Stimulated activated memory B cell treated with anti-CD40 and anti-IgM and Interleukin-4, amounts not matched to agents 10 μg/mL and 1 μg/mL and 100 μg/mL, for 72 hours (primary cell): ENCODE measurements around the gene RNF39.
"Not testable (repeated sequence)": the region's sequence is repeated elsewhere in the genome, so short reads cannot be mapped to it uniquely, and the experiment has no call there.

Source experiments
- ATAC-seq: fragments of 150-1000 bp; cut with Tn5 transposase; 2 replicates; pipeline ENCODE4 v1.10.0; 2021
- H3K27ac Mint-ChIP-seq: one replicate; pipeline ENCODE4 v1.8.0; 2022; ENCODE audit warnings: mild to moderate bottlenecking, mixed read lengths
- H3K27me3 Mint-ChIP-seq: one replicate; pipeline ENCODE4 v1.8.0; 2022; ENCODE audit warnings: mixed read lengths
- H3K36me3 Mint-ChIP-seq: one replicate; pipeline ENCODE4 v1.8.0; 2022; ENCODE audit warnings: mixed read lengths
- H3K4me1 Mint-ChIP-seq: one replicate; pipeline ENCODE4 v1.8.0; 2022; ENCODE audit warnings: mixed read lengths
- H3K4me3 Mint-ChIP-seq: one replicate; pipeline ENCODE4 v1.8.0; 2022; ENCODE audit warnings: mild to moderate bottlenecking, moderate library complexity, mixed read lengths
- H3K9me3 Mint-ChIP-seq: one replicate; pipeline ENCODE4 v1.8.0; 2022; ENCODE audit warnings: mixed read lengths

The RNF39 gene

DNA sequence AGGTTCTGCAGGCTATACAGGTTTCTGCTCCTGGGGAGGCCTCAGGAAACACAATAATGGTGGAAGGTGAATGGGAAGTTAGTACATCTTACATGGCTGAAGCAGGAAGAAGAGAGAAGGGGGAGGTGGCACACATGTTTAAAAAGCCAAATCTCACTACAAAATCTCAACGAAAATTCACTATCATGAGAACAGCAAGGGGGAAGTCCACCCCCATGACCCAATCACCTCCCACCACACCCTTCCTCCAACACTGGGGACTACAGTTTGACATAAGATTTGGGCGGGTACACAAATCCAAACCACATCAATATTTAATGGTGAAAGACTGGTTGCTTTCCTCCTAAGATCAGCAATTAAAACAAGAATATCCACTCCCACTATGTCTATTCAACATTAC is 28.3 kb downstream of the RNF39 start:
- no peak overlapping the region for H3K27ac Mint-ChIP-seq
- peaks cover 22% of the 10 kb centered on the region for H3K4me1 Mint-ChIP-seq
- H3K36me3 Mint-ChIP-seq = peaks cover 16% of the 10 kb centered on the region
- H3K4me3 Mint-ChIP-seq = no peak overlapping the region
- no peak for ATAC-seq
- H3K27me3 Mint-ChIP-seq = no peaks in the 10 kb centered on the region
- no peaks in the 10 kb centered on the region for H3K9me3 Mint-ChIP-seq

DNA sequence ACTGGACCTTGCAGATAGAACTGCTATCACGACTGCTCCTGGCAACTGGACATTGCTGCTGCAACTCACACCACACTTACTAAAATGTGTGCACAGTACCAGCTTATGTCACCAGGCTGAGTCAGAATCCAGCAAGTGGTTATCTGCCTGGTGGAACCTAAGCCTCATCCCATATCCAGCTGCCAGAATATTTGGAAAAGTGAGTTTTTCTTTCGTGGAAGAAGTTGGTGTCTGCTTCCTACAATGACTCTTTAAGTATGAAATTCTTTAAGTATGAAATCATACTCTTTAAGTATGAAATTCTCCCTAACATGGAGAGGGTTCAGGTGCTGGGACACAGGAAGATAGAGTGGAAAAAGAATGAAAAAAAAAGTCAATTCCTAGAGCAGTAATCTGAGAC is 30.9 kb downstream of the RNF39 start:
- Mint-ChIP-seq H3K27me3 (no peaks in the 10 kb centered on the region), H3K4me1 (peaks cover 22% of the 10 kb centered on the region), H3K4me3 (no peak overlapping the region), H3K36me3 (peaks cover 20% of the 10 kb centered on the region), H3K27ac (no peak overlapping the region), H3K9me3 (no peaks in the 10 kb centered on the region)
- ATAC-seq = no peak

DNA sequence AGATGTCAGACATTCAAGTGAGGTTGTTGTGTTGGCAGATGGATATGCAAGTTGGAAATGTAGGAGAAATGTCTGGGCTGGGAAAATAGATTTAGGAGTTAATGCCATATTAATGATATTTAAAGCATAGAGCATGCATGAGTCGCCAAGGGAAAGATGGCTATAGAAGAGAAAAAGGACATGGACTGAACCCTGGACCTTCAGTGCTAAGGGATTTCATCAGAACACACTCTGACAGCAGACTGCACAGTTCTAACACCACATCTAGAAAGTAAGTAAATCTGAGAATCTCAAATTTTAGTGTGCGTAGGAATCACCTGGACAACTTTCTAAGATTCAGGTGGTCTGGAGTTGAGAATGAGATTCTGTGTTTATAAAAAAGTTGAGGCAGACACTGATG is 31.8 kb downstream of the RNF39 start:
- H3K4me3 Mint-ChIP-seq = no peak overlapping the region
- H3K27me3 Mint-ChIP-seq = no peaks in the 10 kb centered on the region
- H3K4me1 Mint-ChIP-seq = peaks cover 22% of the 10 kb centered on the region
- ATAC-seq = no peak
- peak overlapping the region; percentile 5 for H3K27ac Mint-ChIP-seq
- H3K9me3 Mint-ChIP-seq = no peaks in the 10 kb centered on the region
- peaks cover 20% of the 10 kb centered on the region for H3K36me3 Mint-ChIP-seq

DNA sequence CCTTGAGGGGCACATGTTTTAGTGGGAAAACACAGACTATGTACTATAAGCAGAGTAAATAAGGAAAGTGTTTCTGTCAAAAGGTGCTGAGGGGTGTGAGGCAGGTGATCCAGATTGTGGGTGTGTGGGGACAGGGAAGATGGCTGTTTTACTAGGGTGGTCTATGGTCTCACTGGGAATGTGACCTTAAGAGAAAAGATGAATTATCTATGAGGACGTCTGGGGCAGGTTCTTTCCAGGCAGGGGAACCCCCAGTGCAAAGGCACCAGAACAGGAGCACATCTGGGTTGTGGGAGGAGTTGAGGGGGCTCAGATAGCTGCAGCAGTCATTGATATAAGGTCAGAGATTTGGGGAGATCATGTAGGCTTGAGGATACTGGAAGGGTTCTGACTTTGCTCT is 32.7 kb downstream of the RNF39 start:
- Mint-ChIP-seq H3K27me3 (no peaks in the 10 kb centered on the region), H3K27ac (peak overlapping the region; percentile 5), H3K4me1 (peaks cover 22% of the 10 kb centered on the region), H3K4me3 (no peak overlapping the region), H3K9me3 (no peaks in the 10 kb centered on the region), H3K36me3 (peaks cover 20% of the 10 kb centered on the region)
- ATAC-seq = no peak

DNA sequence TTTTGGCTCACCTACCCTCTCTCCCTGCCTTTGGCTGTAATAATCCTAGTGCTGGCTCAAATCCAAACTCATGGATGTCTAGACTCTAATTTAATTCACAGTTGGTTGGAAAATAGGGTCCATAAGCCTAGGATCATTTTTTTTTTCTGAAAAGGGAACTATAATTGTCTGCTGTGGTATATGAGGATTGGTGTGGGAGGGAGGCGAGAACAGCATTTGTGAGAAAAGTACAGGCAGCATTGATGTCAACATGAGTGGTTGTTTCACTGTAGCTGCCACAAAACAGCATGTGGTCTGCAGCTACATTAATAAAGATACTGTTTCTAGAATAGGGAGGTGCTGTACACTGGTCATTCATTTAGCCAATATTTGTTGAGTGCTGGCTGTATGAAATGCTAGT is 33.1 kb downstream of the RNF39 start:
- H3K27me3 Mint-ChIP-seq = no peaks in the 10 kb centered on the region
- H3K4me3 Mint-ChIP-seq = no peak overlapping the region
- H3K27ac Mint-ChIP-seq = peak overlapping the region; percentile 5
- ATAC-seq = peak; percentile 50
- H3K36me3 Mint-ChIP-seq = peaks cover 20% of the 10 kb centered on the region
- H3K4me1 Mint-ChIP-seq = peaks cover 22% of the 10 kb centered on the region
- no peaks in the 10 kb centered on the region for H3K9me3 Mint-ChIP-seq

DNA sequence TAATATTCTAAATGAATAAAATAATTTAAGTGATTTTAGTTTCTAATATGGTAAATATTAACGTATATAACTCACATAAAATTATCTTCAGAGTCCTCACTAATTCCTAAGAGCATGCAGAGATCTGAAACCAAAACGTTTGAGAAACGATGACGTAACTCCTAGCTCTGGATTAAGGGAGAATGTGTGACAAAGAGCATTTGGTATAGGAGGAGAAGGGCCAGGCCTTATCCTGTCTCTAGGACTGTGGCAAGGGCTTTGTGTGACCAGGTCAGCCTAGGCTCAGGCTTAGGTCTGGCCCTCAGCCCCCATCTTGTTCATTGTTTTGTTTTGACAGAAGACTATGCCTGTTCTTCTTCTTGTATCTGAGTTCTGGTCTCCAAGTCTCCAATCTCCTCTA is 33.7 kb downstream of the RNF39 start:
- Mint-ChIP-seq H3K4me3 (no peak overlapping the region), H3K27ac (no peak overlapping the region), H3K9me3 (no peaks in the 10 kb centered on the region), H3K27me3 (no peaks in the 10 kb centered on the region), H3K36me3 (peaks cover 20% of the 10 kb centered on the region), H3K4me1 (peaks cover 22% of the 10 kb centered on the region)
- no peak for ATAC-seq

DNA sequence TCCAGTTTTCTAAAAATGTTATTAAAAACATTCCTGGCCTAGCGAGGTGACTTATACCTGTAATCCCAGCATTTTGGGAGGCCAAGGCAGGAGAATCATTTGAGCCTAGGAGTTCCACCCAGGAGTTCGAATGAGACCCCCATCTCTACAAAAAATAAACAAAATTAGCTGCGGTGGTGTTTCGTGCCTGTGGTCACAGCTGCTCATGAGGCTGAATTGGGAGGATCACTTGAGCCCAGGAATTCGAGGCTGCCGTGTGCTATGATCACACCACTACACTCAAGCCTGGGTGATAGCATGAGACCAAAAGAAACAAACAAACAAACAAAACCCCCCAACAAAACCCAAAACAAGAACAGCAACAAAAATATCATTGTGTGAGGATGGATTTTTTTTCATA is 34.3 kb downstream of the RNF39 start:
- Mint-ChIP-seq H3K4me1 (peaks cover 22% of the 10 kb centered on the region), H3K27me3 (no peaks in the 10 kb centered on the region), H3K27ac (no peak overlapping the region), H3K4me3 (no peak overlapping the region), H3K36me3 (peaks cover 20% of the 10 kb centered on the region), H3K9me3 (no peaks in the 10 kb centered on the region)
- ATAC-seq = no peak

DNA sequence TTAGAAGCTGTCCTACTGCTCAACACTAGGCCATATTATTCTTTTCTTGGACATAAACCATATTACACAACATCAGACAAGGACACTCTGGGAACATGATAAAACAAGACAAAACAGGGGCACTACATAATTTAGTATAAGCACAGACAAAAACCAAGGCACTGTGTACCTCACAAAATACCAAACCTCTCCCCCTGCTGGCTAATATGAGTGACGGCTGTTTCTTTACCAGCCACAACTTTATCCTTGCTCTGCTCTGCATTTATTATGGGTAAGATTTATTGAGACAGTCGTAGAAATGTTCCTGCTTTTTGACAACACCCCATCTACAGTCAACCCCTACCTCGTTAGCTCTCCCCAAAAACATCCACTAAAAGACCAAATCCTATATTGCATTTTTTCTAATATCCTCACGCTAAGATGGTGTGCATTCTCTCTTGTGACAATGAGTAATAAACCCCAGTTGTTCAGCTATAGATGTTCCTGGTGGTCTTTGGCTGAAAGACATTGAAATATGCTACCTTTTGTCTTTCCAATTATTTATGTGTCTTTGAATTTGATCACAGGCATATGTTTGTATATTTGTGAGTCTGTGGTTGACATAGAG is 38.3 kb downstream of the RNF39 start:
- Mint-ChIP-seq H3K4me3 (no peak overlapping the region), H3K36me3 (peaks cover 30% of the 10 kb centered on the region), H3K9me3 (no peaks in the 10 kb centered on the region), H3K4me1 (peaks cover under 1% of the 10 kb centered on the region), H3K27ac (no peak overlapping the region), H3K27me3 (no peaks in the 10 kb centered on the region)
- no peak for ATAC-seq

DNA sequence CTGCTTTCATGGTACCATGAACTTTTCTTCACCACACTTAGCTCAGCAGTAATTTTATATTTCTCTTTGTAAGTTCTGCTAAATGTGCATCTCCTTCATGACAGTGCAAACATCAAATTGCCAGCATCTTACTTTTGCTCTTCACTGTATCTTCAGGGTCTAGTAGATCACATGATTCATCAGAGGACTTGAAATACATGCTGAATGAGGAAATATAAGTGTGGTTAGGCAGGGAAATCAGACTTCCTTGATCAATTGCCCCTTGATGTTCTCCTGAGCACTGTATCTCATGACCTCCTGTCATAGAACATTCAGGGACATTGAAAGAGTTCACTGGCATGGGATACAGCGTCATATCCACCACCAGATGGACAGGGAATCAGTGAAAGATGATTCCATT is 39.8 kb downstream of the RNF39 start:
- H3K27me3 Mint-ChIP-seq = no peaks in the 10 kb centered on the region
- no peak overlapping the region for H3K27ac Mint-ChIP-seq
- H3K36me3 Mint-ChIP-seq = peaks cover 26% of the 10 kb centered on the region
- no peak for ATAC-seq
- no peaks in the 10 kb centered on the region for H3K4me1 Mint-ChIP-seq
- H3K9me3 Mint-ChIP-seq = no peaks in the 10 kb centered on the region
- no peak overlapping the region for H3K4me3 Mint-ChIP-seq

DNA sequence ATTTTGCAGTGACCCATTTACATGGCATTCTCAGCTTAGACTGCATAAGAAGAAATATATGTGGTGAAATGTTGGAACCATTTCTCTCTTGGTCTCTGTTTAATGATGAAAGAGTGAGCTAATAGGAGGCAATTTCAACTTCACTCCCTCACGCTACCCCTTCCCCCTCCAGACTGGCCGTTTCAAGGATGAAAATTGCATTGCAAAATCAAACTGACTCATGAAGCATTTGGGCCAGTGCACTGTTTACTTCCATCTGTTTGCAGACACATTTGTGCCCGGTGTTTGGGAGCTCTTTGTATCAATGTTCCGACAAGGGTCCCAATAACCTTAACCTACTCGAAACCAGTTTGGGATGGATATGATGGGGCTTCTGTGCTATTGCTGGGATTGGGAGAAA is 42.1 kb downstream of the RNF39 start:
- not testable (repeated sequence) for H3K27me3 Mint-ChIP-seq, H3K4me3 Mint-ChIP-seq, H3K27ac Mint-ChIP-seq, H3K4me1 Mint-ChIP-seq, H3K9me3 Mint-ChIP-seq, ATAC-seq
- H3K36me3 Mint-ChIP-seq = peaks cover 37% of the 10 kb centered on the region

DNA sequence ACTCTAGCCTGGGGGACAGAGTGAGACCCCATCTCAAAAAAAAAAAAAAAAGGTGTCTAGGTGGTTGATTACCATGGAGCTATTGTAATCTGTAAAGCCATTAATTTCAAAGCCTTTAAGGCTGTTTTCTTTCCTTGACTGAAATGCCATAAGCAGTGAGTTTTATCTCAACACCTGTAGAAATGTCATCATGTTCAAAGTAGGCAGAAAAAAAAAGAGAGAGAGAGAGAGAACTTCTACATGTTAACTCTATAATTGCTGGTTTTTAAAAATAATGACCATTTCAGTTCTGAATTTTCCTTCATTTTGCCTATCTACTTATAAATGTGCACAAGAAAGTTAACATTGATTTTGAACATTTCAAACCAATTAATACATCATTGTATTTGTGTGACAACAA is 44.2 kb downstream of the RNF39 start:
- Mint-ChIP-seq H3K4me1 (peaks cover 2% of the 10 kb centered on the region), H3K9me3 (no peaks in the 10 kb centered on the region), H3K4me3 (no peak overlapping the region), H3K36me3 (peaks cover 41% of the 10 kb centered on the region), H3K27me3 (no peaks in the 10 kb centered on the region), H3K27ac (no peak overlapping the region)
- ATAC-seq = no peak

DNA sequence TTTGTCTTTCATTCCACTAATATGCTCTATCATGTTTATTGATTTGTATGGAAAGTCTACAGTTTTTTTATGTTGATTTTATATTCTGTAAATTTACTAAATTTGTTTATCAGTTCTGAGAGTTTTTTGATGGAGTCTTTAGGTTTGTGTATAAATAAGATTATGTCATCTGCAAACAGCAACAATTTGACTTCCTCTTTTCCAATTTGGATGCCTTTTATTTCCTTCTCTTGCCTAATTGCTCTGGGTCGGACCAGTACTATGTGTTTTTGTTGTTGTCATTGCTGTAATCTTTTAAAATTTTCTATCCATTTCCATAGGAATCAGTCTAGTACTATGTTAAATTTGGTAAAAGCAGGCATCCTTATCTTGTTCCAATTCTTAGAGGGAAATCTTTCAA is 46.0 kb downstream of the RNF39 start:
- H3K4me3 Mint-ChIP-seq = no peak overlapping the region
- peaks cover 8% of the 10 kb centered on the region for H3K4me1 Mint-ChIP-seq
- no peaks in the 10 kb centered on the region for H3K9me3 Mint-ChIP-seq
- ATAC-seq = no peak
- no peak overlapping the region for H3K27ac Mint-ChIP-seq
- H3K36me3 Mint-ChIP-seq = peaks cover 32% of the 10 kb centered on the region
- H3K27me3 Mint-ChIP-seq = no peaks in the 10 kb centered on the region

DNA sequence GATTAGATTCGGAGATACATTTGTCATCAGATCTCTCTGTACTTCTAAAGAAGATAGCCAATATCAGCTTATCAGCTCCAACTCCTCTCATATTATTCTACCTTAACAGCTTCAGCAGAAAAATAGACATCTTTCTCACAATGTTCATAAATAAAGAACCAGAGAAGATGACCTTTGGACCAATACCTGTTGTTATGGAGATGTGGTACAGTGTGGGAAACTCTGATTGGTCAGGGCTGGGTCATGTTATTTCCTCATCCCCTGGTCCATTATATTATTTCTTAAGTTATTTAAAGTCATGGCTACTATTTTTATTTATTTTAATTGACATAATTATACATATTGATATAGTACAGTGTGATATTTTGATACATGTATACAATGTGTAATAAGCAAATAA is 50.4 kb downstream of the RNF39 start:
- Mint-ChIP-seq H3K4me1 (peaks cover 18% of the 10 kb centered on the region), H3K4me3 (no peak overlapping the region), H3K27me3 (no peaks in the 10 kb centered on the region), H3K9me3 (no peaks in the 10 kb centered on the region), H3K27ac (no peak overlapping the region), H3K36me3 (peaks cover 21% of the 10 kb centered on the region)
- ATAC-seq = no peak

DNA sequence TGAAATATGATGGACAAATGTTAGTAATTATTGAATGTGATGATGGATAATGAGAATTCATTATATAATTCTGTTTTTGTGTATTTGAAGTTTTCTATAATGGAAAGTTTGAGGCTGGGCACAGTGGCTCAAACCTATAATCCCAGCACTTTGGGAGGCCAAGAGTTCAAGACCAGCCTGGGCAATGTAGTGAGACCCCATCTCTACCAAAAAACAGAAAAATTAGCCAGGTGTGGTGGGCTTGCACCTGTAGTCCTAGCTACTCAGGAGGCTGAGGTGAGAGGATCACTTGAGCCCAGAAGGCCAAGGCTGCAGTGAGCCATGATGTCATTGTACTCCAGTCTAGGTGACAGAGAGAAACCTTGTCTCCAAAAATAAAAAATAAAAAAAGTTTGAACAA is 52.9 kb downstream of the RNF39 start:
- ATAC-seq, H3K27me3 Mint-ChIP-seq, H3K9me3 Mint-ChIP-seq, H3K4me3 Mint-ChIP-seq, H3K27ac Mint-ChIP-seq: not testable (repeated sequence)
- peaks cover 25% of the 10 kb centered on the region for H3K36me3 Mint-ChIP-seq
- peaks cover 18% of the 10 kb centered on the region for H3K4me1 Mint-ChIP-seq

DNA sequence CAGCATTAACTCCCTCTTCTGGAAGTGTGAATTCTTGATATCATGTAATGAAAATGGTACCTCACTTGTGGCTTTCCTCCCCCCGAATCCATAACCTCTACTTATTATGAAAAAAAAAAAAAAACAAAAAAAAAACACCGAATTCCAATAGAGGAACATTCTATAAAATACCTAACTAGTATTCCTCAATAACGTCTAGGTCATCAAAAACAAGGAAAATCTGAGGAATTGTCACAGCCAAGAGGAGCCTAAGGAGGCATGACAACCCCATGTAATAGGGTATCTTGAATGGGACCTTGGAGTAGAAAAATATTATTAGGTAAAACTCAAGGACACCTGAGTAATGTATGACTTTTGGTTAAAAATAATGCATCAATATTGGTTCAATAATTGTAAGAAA is 53.4 kb downstream of the RNF39 start:
- H3K9me3 Mint-ChIP-seq = no peaks in the 10 kb centered on the region
- peaks cover 18% of the 10 kb centered on the region for H3K4me1 Mint-ChIP-seq
- peaks cover 25% of the 10 kb centered on the region for H3K36me3 Mint-ChIP-seq
- no peak overlapping the region for H3K27ac Mint-ChIP-seq
- ATAC-seq = no peak
- no peak overlapping the region for H3K4me3 Mint-ChIP-seq
- H3K27me3 Mint-ChIP-seq = no peaks in the 10 kb centered on the region

DNA sequence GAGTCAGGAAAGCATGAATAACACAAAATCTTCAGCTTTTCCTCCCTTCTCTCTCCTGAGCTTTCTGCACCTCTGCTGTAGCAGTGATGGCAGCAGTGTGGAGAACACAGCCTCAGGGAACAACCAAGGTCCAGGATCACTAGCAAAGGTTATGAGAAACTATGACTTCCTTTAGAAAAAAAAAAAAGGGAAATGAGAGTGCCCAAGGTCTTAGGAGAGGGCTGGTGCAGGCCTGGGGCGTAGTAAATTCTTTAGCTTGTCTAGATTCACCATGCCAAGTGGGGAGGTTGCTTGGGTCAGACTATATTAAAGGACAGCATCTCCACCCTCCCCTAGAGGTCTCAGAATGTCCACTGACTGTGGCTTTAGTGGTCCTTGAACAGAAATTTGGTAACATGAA is 54.9 kb downstream of the RNF39 start:
- no peaks in the 10 kb centered on the region for H3K9me3 Mint-ChIP-seq
- H3K27me3 Mint-ChIP-seq = no peaks in the 10 kb centered on the region
- no peak overlapping the region for H3K4me3 Mint-ChIP-seq
- peaks cover 10% of the 10 kb centered on the region for H3K4me1 Mint-ChIP-seq
- ATAC-seq = peak; percentile 34
- H3K36me3 Mint-ChIP-seq = peaks cover 18% of the 10 kb centered on the region
- H3K27ac Mint-ChIP-seq = no peak overlapping the region
